Neural progenitor cell (in vitro differentiated cells): ENCODE data around the gene RBM14.

ENCODE experiments used
- EZH2 ChIP-seq: fragments of 200-600 bp; sonication (generic); IDR thresholded peaks from 2 replicates; pipeline ENCODE4 v1.6.1; 2017; ENCODE audit warnings: antibody characterized with exemption, mild to moderate bottlenecking, moderate library complexity
- EZH2phosphoT487 ChIP-seq: fragments of 200-600 bp; sonication (generic); IDR thresholded peaks from 2 replicates; pipeline ENCODE4 v1.6.1; 2017; ENCODE audit warnings: antibody characterized with exemption

GRCh38 chr11:66593303-66593635 lies 23.2 kb upstream of the RBM14 start:
- TF ChIP-seq EZH2phosphoT487 = no peak
- no peak for TF ChIP-seq EZH2
